Natural killer cell (primary cell): ENCODE measurements around the gene LSM6. TPM values are rescaled to one million over a fixed set of nuclear protein-coding genes. Genes with fewer than 3 reads are reported as not detected.

ENCODE experiments used
- ATAC-seq, 3 donors: fragments of 150-1000 bp in 2 of 3; fragments of 200-7000 bp in 1 of 3; cut with Tn5 transposase; 1 replicate in 1 of 3; 2 replicates in 2 of 3; pipeline ENCODE4 v1.10.0; 2021; ENCODE audit warnings: mild to moderate bottlenecking in 2 of 3, moderate library complexity in 2 of 3
- DNase-seq, 2 donors: peaks; one replicate each; pipeline versions ENCODE4 v3.0.0 to v3.0.0-alpha.2; 2013 to 2021; ENCODE audit warnings: mixed read lengths in 1 of 2
- H3K27ac ChIP-seq: one replicate; pipeline ENCODE4 v1.5.1; 2013; ENCODE audit warnings: mild to moderate bottlenecking, low read length
- H3K27me3 ChIP-seq: one replicate; pipeline ENCODE4 v1.6.1; 2013; ENCODE audit warnings: low read length; ENCODE audit not compliant: control insufficient read depth, insufficient read depth
- H3K36me3 ChIP-seq: one replicate; pipeline ENCODE4 v1.6.1; 2013; ENCODE audit warnings: low read length; ENCODE audit not compliant: control insufficient read depth, insufficient read depth
- H3K4me1 ChIP-seq: one replicate; pipeline ENCODE4 v1.6.1; 2013; ENCODE audit warnings: low read length; ENCODE audit not compliant: control insufficient read depth, insufficient read depth
- H3K4me3 ChIP-seq: one replicate; pipeline ENCODE4 v1.5.1; 2013; ENCODE audit warnings: low read length
- H3K9me3 ChIP-seq: one replicate; pipeline ENCODE4 v1.6.1; 2013; ENCODE audit warnings: low read length; ENCODE audit not compliant: control insufficient read depth, insufficient read depth
- H3K27ac Mint-ChIP-seq, 2 donors: one replicate each; pipeline ENCODE4 v1.8.0; 2022; ENCODE audit warnings: mild to moderate bottlenecking in 2 of 2, mixed read lengths in 2 of 2, moderate library complexity in 1 of 2
- H3K27me3 Mint-ChIP-seq, 2 donors: one replicate each; pipeline ENCODE4 v1.8.0; 2022; ENCODE audit warnings: low read depth in 2 of 2, mixed read lengths in 2 of 2
- H3K36me3 Mint-ChIP-seq: one replicate; pipeline ENCODE4 v1.8.0; 2022; ENCODE audit warnings: mixed read lengths
- H3K4me1 Mint-ChIP-seq, 2 donors: one replicate each; pipeline ENCODE4 v1.8.0; 2022; ENCODE audit warnings: mixed read lengths in 2 of 2
- H3K4me3 Mint-ChIP-seq: one replicate; pipeline ENCODE4 v1.8.0; 2022; ENCODE audit warnings: mild to moderate bottlenecking, moderate library complexity, mixed read lengths
- H3K9me3 Mint-ChIP-seq, 2 donors: one replicate each; pipeline ENCODE4 v1.8.0; 2022; ENCODE audit warnings: mixed read lengths in 2 of 2
- WGBS: methylation state at CpG from one replicate; pipeline ENCODE4 v1.1.7; 2013; ENCODE audit warnings: missing lambda C conversion rate; ENCODE audit not compliant: insufficient coverage; 5-methylcytosine and 5-hydroxymethylcytosine counted together
- intact Hi-C: fragments of 100-400 bp; cut with micrococcal nuclease; formaldehyde crosslinking; loops from one replicate; pipeline ENCODE4 v1.14.2; 2022
- total RNA-seq, 4 donors: library from RNA; stranded (reverse); fragments of 120-200 nt in 1 of 4; gene quantifications; one replicate each; pipeline versions ENCODE4 v1.2.3 to v1.2.4, GENCODE V29; 2013 to 2022
- TF ChIP-seq, protein P1 (sequence below): fragments of 200-600 bp; IDR thresholded peaks from one replicate; pipeline ENCODE4 v1.8.0; 2022; ENCODE audit warnings: antibody characterized with exemption

Gene LSM6
- total RNA-seq, 3 donors from 2014 or later (not counting 1 experiment from before 2014, with no cell fraction given) = 23.8 to 27.5 (median 23.8) TPM

DNA sequence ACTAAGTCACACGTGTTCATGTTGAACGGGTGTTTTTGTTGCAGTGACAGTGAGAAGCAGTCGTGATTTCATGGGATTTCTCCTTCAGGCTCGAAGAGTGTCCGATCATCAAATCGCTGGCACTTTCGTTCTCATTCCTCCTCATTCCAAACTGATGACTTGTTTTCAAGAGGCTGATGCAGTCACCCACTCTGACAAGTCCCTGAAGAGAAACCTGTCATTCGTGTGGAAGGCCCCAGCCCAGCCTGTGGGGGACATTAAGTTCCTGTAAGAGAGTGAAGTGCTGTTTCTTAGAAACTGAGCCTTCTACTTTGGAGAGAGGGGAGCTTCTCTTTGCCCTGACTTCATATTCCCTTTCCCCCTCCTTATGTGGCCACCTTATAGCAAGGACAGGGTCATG is 46.8 kb downstream of the LSM6 start:
- Histone ChIP-seq H3K27ac (no peak overlapping the region), H3K27me3 (no peaks in the 10 kb centered on the region), H3K36me3 (no peaks in the 10 kb centered on the region), H3K4me1 (no peaks in the 10 kb centered on the region), H3K9me3 (no peaks in the 10 kb centered on the region), H3K4me3 (no peak overlapping the region)
- H3K27me3 Mint-ChIP-seq = peaks cover 0 to 7% of the 10 kb centered on the region in 2 donors
- intact Hi-C loops = no loop called here
- ATAC-seq = no peak
- TF ChIP-seq, protein P1, sequence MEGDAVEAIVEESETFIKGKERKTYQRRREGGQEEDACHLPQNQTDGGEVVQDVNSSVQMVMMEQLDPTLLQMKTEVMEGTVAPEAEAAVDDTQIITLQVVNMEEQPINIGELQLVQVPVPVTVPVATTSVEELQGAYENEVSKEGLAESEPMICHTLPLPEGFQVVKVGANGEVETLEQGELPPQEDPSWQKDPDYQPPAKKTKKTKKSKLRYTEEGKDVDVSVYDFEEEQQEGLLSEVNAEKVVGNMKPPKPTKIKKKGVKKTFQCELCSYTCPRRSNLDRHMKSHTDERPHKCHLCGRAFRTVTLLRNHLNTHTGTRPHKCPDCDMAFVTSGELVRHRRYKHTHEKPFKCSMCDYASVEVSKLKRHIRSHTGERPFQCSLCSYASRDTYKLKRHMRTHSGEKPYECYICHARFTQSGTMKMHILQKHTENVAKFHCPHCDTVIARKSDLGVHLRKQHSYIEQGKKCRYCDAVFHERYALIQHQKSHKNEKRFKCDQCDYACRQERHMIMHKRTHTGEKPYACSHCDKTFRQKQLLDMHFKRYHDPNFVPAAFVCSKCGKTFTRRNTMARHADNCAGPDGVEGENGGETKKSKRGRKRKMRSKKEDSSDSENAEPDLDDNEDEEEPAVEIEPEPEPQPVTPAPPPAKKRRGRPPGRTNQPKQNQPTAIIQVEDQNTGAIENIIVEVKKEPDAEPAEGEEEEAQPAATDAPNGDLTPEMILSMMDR = no peak
- H3K27ac Mint-ChIP-seq = no peak overlapping the region
- no peak for DNase-seq
- 92% methylated on average over 8 of the region's 8 CpGs for WGBS
- H3K4me3 Mint-ChIP-seq = no peak overlapping the region
- no peaks in the 10 kb centered on the region for H3K9me3 Mint-ChIP-seq
- no peaks in the 10 kb centered on the region for H3K36me3 Mint-ChIP-seq
- no peaks in the 10 kb centered on the region for H3K4me1 Mint-ChIP-seq

DNA sequence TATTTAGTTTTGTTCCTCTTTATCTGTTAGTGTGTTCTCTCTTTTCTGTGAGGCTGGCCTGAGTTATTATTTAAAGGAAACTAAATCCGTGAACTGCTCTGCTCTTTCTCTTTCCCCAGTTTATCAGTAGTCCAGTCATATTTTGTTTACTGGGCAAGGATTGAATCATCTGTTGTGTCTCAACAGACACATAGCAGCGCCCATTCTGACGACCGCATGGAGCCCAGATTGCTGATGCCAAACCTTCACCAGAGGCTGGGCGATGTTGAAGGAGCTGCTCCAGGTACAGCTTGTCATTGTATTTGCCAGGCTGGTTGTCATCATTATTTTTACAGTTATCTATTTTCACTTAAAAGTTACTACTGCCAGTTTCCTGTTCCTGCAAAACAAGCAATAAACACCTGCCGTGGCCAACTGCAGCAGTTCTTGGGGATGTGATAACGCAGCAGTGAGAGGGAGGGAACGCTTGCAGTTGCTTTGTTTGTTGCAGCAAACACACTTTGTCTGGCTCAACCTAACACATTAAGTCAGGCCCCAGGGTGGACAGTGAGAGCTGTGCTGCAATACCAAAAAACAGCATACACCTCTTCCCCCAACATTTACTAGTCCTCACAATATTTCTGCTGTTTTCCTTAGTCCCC is 48.9 kb downstream of the LSM6 start:
- Mint-ChIP-seq H3K27me3 (peaks cover 0 to 17% of the 10 kb centered on the region in 2 donors), H3K36me3 (no peaks in the 10 kb centered on the region), H3K4me3 (no peak overlapping the region), H3K27ac (no peak overlapping the region), H3K9me3 (no peaks in the 10 kb centered on the region), H3K4me1 (no peaks in the 10 kb centered on the region)
- Histone ChIP-seq H3K4me1 (no peaks in the 10 kb centered on the region), H3K27me3 (no peaks in the 10 kb centered on the region), H3K27ac (no peak overlapping the region), H3K36me3 (no peaks in the 10 kb centered on the region), H3K9me3 (no peaks in the 10 kb centered on the region), H3K4me3 (no peak overlapping the region)
- WGBS = 75% methylated on average over 8 of the region's 8 CpGs
- no peak for ATAC-seq
- intact Hi-C loops = no loop called here
- TF ChIP-seq, protein P1 = no peak
- DNase-seq = no peak

DNA sequence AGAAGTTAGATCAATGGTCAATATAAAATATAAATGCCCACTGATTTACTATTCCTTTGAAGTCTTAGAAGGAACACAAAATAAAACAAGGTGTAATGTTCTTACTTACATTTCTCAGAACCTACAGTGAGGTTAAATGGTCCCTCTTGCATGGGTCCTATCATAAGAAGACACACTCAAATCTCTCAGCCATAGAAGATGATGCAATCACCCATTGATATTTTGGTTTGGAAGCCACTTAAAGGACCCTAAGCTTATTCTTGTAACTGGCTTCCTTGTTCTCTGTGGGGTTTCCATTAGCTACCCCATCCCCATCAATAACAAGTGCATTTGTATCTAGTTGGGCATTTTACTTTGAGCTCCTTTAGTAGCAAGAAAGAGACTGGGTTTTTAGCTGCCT is 53.9 kb downstream of the LSM6 start:
- TF ChIP-seq, protein P1 = no peak
- no peaks in the 10 kb centered on the region for H3K27me3 ChIP-seq
- no peaks in the 10 kb centered on the region for H3K9me3 ChIP-seq
- H3K36me3 ChIP-seq = no peaks in the 10 kb centered on the region
- intact Hi-C loops = no loop called here
- Mint-ChIP-seq H3K9me3 (no peaks in the 10 kb centered on the region), H3K27me3 (peaks cover 0 to 34% of the 10 kb centered on the region in 2 donors), H3K4me3 (no peak overlapping the region), H3K36me3 (no peaks in the 10 kb centered on the region), H3K4me1 (no peaks in the 10 kb centered on the region), H3K27ac (no peak overlapping the region)
- H3K4me1 ChIP-seq = no peaks in the 10 kb centered on the region
- no peak overlapping the region for H3K27ac ChIP-seq
- DNase-seq (no peak), ATAC-seq (no peak)
- H3K4me3 ChIP-seq = no peak overlapping the region

DNA sequence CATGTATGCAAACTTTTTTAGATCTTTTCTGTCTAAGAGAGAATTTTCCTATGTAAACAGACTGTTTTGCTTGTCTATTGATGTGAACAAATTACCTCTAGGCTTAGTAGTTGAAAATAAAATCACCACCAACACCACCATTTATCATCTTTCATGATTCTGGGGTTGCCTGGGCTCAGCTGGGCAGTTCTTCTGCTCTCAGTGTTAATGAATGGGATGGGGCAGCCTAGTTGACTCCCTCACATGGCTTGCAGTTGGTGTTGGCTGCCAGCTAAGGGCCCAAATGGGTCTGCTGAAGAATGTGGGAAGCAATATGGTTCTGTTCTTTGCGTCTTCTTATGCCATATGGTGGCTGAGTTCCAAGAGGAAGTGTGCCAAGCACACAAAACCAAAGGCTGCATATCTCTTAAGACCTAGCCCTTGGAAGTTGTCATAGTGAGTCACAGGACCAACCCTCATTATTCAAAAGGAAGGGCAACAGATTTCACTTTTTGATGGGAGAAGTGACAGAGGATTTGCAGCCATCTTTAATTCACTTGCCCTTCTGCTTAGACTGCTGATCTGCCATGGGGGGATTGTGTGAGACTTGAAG is 56.7 kb downstream of the LSM6 start:
- TF ChIP-seq, protein P1 = no peak
- intact Hi-C loops = no loop called here
- no peaks in the 10 kb centered on the region for H3K36me3 ChIP-seq
- DNase-seq (no peak), ATAC-seq (no peak)
- no peaks in the 10 kb centered on the region for H3K36me3 Mint-ChIP-seq
- no peaks in the 10 kb centered on the region for H3K4me1 ChIP-seq
- no peaks in the 10 kb centered on the region for H3K9me3 ChIP-seq
- no peaks in the 10 kb centered on the region for H3K9me3 Mint-ChIP-seq
- H3K27ac ChIP-seq = no peak overlapping the region
- peaks cover 0 to 38% of the 10 kb centered on the region in 2 donors for H3K27me3 Mint-ChIP-seq
- no peaks in the 10 kb centered on the region for H3K4me1 Mint-ChIP-seq
- WGBS = 73% methylated on average over 1 of the region's 1 CpG
- no peak overlapping the region for H3K4me3 Mint-ChIP-seq
- no peak overlapping the region for H3K27ac Mint-ChIP-seq
- no peak overlapping the region for H3K4me3 ChIP-seq
- H3K27me3 ChIP-seq = no peaks in the 10 kb centered on the region
